DND-41 (cell line): ENCODE results near the gene SLC35F3.

ENCODE experiments used
- ATAC-seq: fragments of 200-7000 bp; cut with Tn5 transposase; 3 replicates; pipeline ENCODE4 v1.9.1; 2021; ENCODE audit warnings: low read depth; ENCODE audit not compliant: insufficient read depth
- DNase-seq: peaks from one replicate; pipeline ENCODE4 v3.0.0-alpha.2; 2020
- H2AFZ ChIP-seq: 2 replicates; pipeline ENCODE4 v1.6.0; 2012; ENCODE audit warnings: low read depth, low read length
- H3K27ac ChIP-seq: 2 replicates; pipeline ENCODE4 v1.5.1; 2012; ENCODE audit warnings: low read length, inconsistent platforms
- H3K27me3 ChIP-seq: fragments of 200-600 bp; sonication (generic); 2 replicates; pipeline ENCODE4 v1.6.0; 2012; ENCODE audit warnings: low read length, mild to moderate bottlenecking, inconsistent platforms; ENCODE audit not compliant: insufficient read depth, poor library complexity
- H3K36me3 ChIP-seq: 2 replicates; pipeline ENCODE4 v1.5.1; 2012; ENCODE audit warnings: low read length, inconsistent platforms; ENCODE audit not compliant: insufficient read depth
- H3K4me1 ChIP-seq: 2 replicates; pipeline ENCODE4 v1.5.1; 2012; ENCODE audit warnings: mild to moderate bottlenecking, low read length; ENCODE audit not compliant: insufficient read depth
- H3K4me2 ChIP-seq: 2 replicates; pipeline ENCODE4 v1.6.0; 2012; ENCODE audit warnings: mild to moderate bottlenecking, moderate library complexity, low read length, inconsistent platforms; ENCODE audit not compliant: insufficient read depth
- H3K4me3 ChIP-seq, 2 experiments: fragments of 200-600 bp in 1 of 2; shearing (Covaris generic) in 1 of 2; 2 replicates each; pipeline ENCODE4 v1.5.1; 2012 to 2016; ENCODE audit warnings: inconsistent platforms in 2 of 2, low read length in 2 of 2, mild to moderate bottlenecking in 2 of 2, low read depth in 1 of 2, moderate library complexity in 1 of 2
- H3K79me2 ChIP-seq: 2 replicates; pipeline ENCODE4 v1.6.0; 2012; ENCODE audit warnings: low read length, inconsistent platforms; ENCODE audit not compliant: insufficient read depth
- H3K9ac ChIP-seq: 2 replicates; pipeline ENCODE4 v1.6.0; 2012; ENCODE audit warnings: low read depth, mild to moderate bottlenecking, inconsistent platforms, low read length, moderate library complexity
- H3K9me3 ChIP-seq: 2 replicates; pipeline ENCODE4 v1.5.1; 2012; ENCODE audit warnings: low read length, moderate library complexity, mild to moderate bottlenecking, inconsistent platforms; ENCODE audit not compliant: insufficient read depth, severe bottlenecking
- H4K20me1 ChIP-seq: 2 replicates; pipeline ENCODE4 v1.6.0; 2012; ENCODE audit warnings: low read length; ENCODE audit not compliant: insufficient read depth
- EZH2 ChIP-seq: IDR thresholded peaks from 3 replicates; pipeline ENCODE4 v1.6.1; 2012; ENCODE audit warnings: borderline replicate concordance, low read depth, mild to moderate bottlenecking, moderate library complexity, low read length, inconsistent platforms; ENCODE audit not compliant: severe bottlenecking
- TF ChIP-seq, protein P1 (sequence below): IDR thresholded peaks from 2 replicates; pipeline ENCODE4 v1.5.1; 2012; ENCODE audit warnings: borderline replicate concordance, low read length, moderate library complexity, mild to moderate bottlenecking; ENCODE audit not compliant: poor library complexity, severe bottlenecking; ENCODE audit errors: extremely low read depth

SLC35F3 gene

DNA sequence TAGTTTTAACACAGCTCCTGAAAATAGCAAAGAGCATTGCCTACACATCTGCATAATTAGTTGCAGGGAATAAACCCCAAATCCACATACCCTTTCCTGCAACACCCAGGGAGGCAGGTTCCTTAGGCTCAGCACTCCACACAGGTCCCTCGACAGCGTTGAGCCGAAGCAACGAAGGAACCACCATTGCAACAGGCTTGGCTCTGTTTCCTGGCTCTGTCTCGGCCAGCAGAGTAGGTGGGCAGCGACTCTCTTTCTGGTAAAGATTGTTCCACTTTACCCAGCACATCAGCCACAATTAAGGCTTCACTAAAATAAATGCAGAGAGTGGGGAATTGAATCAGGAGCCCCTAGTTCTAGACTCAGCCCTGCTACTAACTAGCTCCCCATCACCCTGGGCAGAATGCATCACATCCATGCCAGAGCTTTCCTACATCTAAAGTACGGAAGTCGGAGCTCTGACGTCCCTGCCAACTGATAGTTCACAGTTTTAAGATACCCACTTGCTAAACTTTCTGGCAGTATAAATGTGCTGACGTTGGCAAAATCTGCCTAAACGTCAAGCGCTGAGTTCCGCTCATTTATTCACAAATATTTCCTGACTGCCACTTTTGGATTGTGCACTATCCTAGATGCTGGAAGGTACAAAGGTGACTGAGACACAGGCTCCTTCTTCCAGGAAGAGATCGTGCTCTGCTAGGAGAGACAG is 389.8 kb downstream of the SLC35F3 start:
- no peak overlapping the region for H3K9ac ChIP-seq
- H3K27me3 ChIP-seq: no peaks in the 10 kb centered on the region
- no peak for TF ChIP-seq EZH2
- TF ChIP-seq, protein P1, sequence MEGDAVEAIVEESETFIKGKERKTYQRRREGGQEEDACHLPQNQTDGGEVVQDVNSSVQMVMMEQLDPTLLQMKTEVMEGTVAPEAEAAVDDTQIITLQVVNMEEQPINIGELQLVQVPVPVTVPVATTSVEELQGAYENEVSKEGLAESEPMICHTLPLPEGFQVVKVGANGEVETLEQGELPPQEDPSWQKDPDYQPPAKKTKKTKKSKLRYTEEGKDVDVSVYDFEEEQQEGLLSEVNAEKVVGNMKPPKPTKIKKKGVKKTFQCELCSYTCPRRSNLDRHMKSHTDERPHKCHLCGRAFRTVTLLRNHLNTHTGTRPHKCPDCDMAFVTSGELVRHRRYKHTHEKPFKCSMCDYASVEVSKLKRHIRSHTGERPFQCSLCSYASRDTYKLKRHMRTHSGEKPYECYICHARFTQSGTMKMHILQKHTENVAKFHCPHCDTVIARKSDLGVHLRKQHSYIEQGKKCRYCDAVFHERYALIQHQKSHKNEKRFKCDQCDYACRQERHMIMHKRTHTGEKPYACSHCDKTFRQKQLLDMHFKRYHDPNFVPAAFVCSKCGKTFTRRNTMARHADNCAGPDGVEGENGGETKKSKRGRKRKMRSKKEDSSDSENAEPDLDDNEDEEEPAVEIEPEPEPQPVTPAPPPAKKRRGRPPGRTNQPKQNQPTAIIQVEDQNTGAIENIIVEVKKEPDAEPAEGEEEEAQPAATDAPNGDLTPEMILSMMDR: no peak
- no peaks in the 10 kb centered on the region for H3K4me1 ChIP-seq
- H3K4me2 ChIP-seq: no peak overlapping the region
- H3K79me2 ChIP-seq: no peaks in the 10 kb centered on the region
- H3K36me3 ChIP-seq: no peaks in the 10 kb centered on the region
- H2AFZ ChIP-seq: no peak overlapping the region
- no peak overlapping the region for H3K27ac ChIP-seq
- peaks cover 11% of the 10 kb centered on the region for H3K9me3 ChIP-seq
- H4K20me1 ChIP-seq: no peaks in the 10 kb centered on the region
- no peak for DNase-seq
- ATAC-seq: no peak
- no peak overlapping the region for H3K4me3 ChIP-seq

DNA sequence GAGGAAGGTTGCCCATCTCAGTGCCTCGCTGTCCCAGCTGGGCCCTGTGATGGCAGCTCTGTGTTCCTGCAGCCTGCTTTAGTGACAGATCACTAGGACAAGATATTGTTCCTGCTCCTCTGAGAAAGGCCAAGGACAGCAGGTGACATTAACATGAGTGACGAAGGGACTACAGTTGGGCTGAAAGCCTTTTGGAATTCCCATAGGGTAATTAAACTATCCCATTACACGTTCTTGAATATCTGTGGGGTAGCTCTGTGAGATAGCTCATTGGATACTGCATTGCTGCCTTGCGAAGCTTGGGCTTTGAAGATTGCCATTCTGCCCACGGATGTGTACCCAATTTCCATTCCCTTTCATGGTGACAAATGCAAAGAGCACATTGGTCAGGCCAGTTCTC is 390.6 kb downstream of the SLC35F3 start:
- Histone ChIP-seq H3K4me3 (no peak overlapping the region), H3K4me2 (no peak overlapping the region), H3K36me3 (no peaks in the 10 kb centered on the region), H3K27ac (no peak overlapping the region), H2AFZ (no peak overlapping the region), H3K9ac (no peak overlapping the region), H3K9me3 (peaks cover 4% of the 10 kb centered on the region), H3K79me2 (no peaks in the 10 kb centered on the region), H3K27me3 (no peaks in the 10 kb centered on the region), H4K20me1 (no peaks in the 10 kb centered on the region), H3K4me1 (no peaks in the 10 kb centered on the region)
- ATAC-seq (no peak), DNase-seq (no peak)
- TF ChIP-seq, protein P1: no peak
- TF ChIP-seq EZH2: no peak

DNA sequence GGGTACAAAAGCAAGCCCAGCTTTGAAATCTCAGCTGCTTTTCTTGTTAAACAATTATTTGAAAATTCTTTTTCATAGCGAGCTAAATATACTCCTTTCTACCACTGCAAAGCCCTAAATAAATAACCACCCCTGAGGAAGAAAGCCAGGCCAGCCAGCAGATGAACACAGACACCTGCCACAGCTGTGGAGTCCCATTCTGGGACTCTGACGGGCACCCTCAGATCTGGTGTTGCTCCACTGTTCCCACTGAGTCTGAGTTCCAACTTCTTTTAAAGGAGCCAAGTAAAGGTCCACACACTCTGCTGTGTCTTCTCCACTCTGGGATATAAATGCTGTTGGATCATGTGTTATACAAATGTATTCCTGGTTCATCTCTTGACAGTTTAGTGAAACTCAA is 391.1 kb downstream of the SLC35F3 start:
- H3K4me2 ChIP-seq: no peak overlapping the region
- no peaks in the 10 kb centered on the region for H4K20me1 ChIP-seq
- H3K4me1 ChIP-seq: no peaks in the 10 kb centered on the region
- no peaks in the 10 kb centered on the region for H3K36me3 ChIP-seq
- no peaks in the 10 kb centered on the region for H3K79me2 ChIP-seq
- no peaks in the 10 kb centered on the region for H3K27me3 ChIP-seq
- H2AFZ ChIP-seq: no peak overlapping the region
- TF ChIP-seq, protein P1: no peak
- no peak for TF ChIP-seq EZH2
- no peak for ATAC-seq
- no peak overlapping the region for H3K4me3 ChIP-seq
- no peak overlapping the region for H3K27ac ChIP-seq
- H3K9ac ChIP-seq: no peak overlapping the region
- H3K9me3 ChIP-seq: no peaks in the 10 kb centered on the region
- DNase-seq: no peak
